Measurements from ENCODE around the gene SCYL2.

GRCh38 chr12:100375038-100375735 is 108.2 kb downstream of the SCYL2 start:
- TF ChIP-seq POLR2A (IDR thresholded peaks at IDR 0.05) (no peak), EP300 (IDR thresholded peaks at IDR 0.05) (no peak)
- TF ChIP-seq, protein P1, sequence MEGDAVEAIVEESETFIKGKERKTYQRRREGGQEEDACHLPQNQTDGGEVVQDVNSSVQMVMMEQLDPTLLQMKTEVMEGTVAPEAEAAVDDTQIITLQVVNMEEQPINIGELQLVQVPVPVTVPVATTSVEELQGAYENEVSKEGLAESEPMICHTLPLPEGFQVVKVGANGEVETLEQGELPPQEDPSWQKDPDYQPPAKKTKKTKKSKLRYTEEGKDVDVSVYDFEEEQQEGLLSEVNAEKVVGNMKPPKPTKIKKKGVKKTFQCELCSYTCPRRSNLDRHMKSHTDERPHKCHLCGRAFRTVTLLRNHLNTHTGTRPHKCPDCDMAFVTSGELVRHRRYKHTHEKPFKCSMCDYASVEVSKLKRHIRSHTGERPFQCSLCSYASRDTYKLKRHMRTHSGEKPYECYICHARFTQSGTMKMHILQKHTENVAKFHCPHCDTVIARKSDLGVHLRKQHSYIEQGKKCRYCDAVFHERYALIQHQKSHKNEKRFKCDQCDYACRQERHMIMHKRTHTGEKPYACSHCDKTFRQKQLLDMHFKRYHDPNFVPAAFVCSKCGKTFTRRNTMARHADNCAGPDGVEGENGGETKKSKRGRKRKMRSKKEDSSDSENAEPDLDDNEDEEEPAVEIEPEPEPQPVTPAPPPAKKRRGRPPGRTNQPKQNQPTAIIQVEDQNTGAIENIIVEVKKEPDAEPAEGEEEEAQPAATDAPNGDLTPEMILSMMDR (IDR thresholded peaks at IDR 0.05): no peak

Data from ovary (tissue), 3 donors.